OCI-LY7 (cell line): ENCODE measurements around the gene MYO1B.

Experiments used
- CTCF ChIP-seq: fragments of 200-600 bp; sonication (generic); conservative IDR thresholded peaks from 2 replicates; pipeline ENCODE4 v1.5.1; 2014; ENCODE audit warnings: mild to moderate bottlenecking, antibody characterized with exemption, low read length, moderate library complexity, mixed read lengths
- EZH2phosphoT487 ChIP-seq: fragments of 200-600 bp; sonication (generic); IDR thresholded peaks from 2 replicates; pipeline ENCODE4 v1.6.1; 2018; ENCODE audit warnings: low read depth, borderline replicate concordance, mild to moderate bottlenecking, mixed run types, antibody characterized with exemption, low read length, moderate library complexity, mixed read lengths

- TF ChIP-seq CTCF (no peak), EZH2phosphoT487 (no peak)
Measured at GRCh38 chr2:191296083-191297006, 51.1 kb downstream of the MYO1B start.
